Right atrium auricular region (tissue), 2 donors: ENCODE results near the gene IFT122. TPM values are rescaled to one million over a fixed set of nuclear protein-coding genes. Genes with fewer than 3 reads are reported as not detected.

Source experiments
- DNase-seq: peaks from one replicate; pipeline ENCODE4 v3.0.0-alpha.2; 2019; ENCODE audit warnings: low spot score
- H3K27ac ChIP-seq, 2 donors: fragments of 200-600 bp; sonication (generic); 1 replicate in 1 of 2; 2 replicates in 1 of 2; pipeline ENCODE4 v1.5.1; 2016 to 2019
- H3K27me3 ChIP-seq, 2 donors: fragments of 200-600 bp; sonication (generic); one replicate each; pipeline versions ENCODE4 v1.5.1 to v1.6.0; 2017 to 2019
- H3K36me3 ChIP-seq: fragments of 200-600 bp; sonication (generic); one replicate; pipeline ENCODE4 v1.5.1; 2016
- H3K4me1 ChIP-seq, 2 donors: fragments of 200-600 bp; sonication (generic); one replicate each; pipeline versions ENCODE4 v1.5.1 to v1.6.0; 2017 to 2019
- H3K4me3 ChIP-seq, 2 donors: fragments of 200-600 bp; sonication (generic); 1 replicate in 1 of 2; 2 replicates in 1 of 2; pipeline ENCODE4 v1.5.1; 2017 to 2019; ENCODE audit warnings: mild to moderate bottlenecking in 1 of 2, moderate library complexity in 1 of 2
- H3K9me3 ChIP-seq, 2 donors: fragments of 200-600 bp; sonication (generic); one replicate each; pipeline ENCODE4 v1.5.1; 2019
- total RNA-seq, 2 donors: library from RNA; depleted of rRNA; stranded (reverse); fragments of >200 nt; gene quantifications; one replicate each; pipeline ENCODE4 v1.1.0, GENCODE V29; 2016
- TF ChIP-seq, protein P1 (sequence below), 2 donors: fragments of 200-600 bp; sonication (generic); IDR thresholded peaks; one replicate each; pipeline ENCODE4 v1.5.1; 2019; ENCODE audit warnings: antibody characterized with exemption in 2 of 2

Gene IFT122
- total RNA-seq, 2 donors from 2014 or later, result 18.5 to 36.9 TPM

DNA sequence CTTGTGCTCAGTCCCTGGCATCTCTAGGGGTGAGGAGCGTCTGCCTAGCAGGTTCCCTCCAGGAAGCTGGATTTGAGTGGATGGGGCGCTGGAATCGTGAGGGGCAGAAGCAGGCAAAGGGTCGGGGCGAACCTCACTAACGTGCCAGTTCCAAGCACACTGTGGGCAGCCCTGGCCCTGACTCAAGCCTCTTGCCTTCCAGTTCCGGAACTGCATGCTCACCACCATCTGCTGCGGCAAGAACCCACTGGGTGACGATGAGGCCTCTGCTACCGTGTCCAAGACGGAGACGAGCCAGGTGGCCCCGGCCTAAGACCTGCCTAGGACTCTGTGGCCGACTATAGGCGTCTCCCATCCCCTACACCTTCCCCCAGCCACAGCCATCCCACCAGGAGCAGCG lies 93.4 kb downstream of the IFT122 start:
- DNase-seq, result no peak
- Histone ChIP-seq H3K36me3 (no peaks in the 10 kb centered on the region), H3K9me3 (no peaks in the 10 kb centered on the region), H3K27ac (no peak overlapping the region), H3K27me3 (no peaks in the 10 kb centered on the region), H3K4me3 (no peak overlapping the region), H3K4me1 (peaks cover 0 to 6% of the 10 kb centered on the region in 2 donors)
- TF ChIP-seq, protein P1, sequence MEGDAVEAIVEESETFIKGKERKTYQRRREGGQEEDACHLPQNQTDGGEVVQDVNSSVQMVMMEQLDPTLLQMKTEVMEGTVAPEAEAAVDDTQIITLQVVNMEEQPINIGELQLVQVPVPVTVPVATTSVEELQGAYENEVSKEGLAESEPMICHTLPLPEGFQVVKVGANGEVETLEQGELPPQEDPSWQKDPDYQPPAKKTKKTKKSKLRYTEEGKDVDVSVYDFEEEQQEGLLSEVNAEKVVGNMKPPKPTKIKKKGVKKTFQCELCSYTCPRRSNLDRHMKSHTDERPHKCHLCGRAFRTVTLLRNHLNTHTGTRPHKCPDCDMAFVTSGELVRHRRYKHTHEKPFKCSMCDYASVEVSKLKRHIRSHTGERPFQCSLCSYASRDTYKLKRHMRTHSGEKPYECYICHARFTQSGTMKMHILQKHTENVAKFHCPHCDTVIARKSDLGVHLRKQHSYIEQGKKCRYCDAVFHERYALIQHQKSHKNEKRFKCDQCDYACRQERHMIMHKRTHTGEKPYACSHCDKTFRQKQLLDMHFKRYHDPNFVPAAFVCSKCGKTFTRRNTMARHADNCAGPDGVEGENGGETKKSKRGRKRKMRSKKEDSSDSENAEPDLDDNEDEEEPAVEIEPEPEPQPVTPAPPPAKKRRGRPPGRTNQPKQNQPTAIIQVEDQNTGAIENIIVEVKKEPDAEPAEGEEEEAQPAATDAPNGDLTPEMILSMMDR (IDR thresholded peaks at IDR 0.05), result no peak

DNA sequence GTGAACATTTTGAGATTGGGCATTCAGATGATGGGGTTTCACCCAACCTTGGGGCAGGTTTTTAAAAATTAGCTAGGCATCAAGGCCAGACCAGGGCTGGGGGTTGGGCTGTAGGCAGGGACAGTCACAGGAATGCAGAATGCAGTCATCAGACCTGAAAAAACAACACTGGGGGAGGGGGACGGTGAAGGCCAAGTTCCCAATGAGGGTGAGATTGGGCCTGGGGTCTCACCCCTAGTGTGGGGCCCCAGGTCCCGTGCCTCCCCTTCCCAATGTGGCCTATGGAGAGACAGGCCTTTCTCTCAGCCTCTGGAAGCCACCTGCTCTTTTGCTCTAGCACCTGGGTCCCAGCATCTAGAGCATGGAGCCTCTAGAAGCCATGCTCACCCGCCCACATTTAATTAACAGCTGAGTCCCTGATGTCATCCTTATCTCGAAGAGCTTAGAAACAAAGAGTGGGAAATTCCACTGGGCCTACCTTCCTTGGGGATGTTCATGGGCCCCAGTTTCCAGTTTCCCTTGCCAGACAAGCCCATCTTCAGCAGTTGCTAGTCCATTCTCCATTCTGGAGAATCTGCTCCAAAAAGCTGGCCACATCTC lies 94.5 kb downstream of the IFT122 start:
- no peak overlapping the region for H3K4me3 ChIP-seq
- DNase-seq, result no peak
- H3K27me3 ChIP-seq, result no peaks in the 10 kb centered on the region
- H3K36me3 ChIP-seq, result no peaks in the 10 kb centered on the region
- TF ChIP-seq, protein P1 (IDR thresholded peaks at IDR 0.05), result no peak
- H3K9me3 ChIP-seq, result no peaks in the 10 kb centered on the region
- peaks cover 0 to 6% of the 10 kb centered on the region in 2 donors for H3K4me1 ChIP-seq
- H3K27ac ChIP-seq, result no peak overlapping the region

DNA sequence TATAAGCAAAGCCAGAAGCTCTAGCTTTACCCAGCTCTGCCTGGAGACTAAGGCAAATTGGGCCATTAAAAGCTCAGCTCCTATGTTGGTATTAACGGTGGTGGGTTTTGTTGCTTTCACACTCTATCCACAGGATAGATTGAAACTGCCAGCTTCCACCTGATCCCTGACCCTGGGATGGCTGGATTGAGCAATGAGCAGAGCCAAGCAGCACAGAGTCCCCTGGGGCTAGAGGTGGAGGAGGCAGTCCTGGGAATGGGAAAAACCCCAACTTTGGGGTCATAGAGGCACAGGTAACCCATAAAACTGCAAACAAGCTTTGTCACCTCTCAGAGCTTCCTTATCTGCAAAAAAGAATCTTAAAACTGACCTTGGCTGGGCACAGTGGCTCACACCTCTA lies 95.1 kb downstream of the IFT122 start:
- Histone ChIP-seq H3K27ac (no peak overlapping the region), H3K4me3 (no peak overlapping the region), H3K9me3 (no peaks in the 10 kb centered on the region), H3K36me3 (no peaks in the 10 kb centered on the region), H3K27me3 (no peaks in the 10 kb centered on the region), H3K4me1 (peaks cover 0 to under 1% of the 10 kb centered on the region in 2 donors)
- TF ChIP-seq, protein P1 (IDR thresholded peaks at IDR 0.05), result no peak
- no peak for DNase-seq

DNA sequence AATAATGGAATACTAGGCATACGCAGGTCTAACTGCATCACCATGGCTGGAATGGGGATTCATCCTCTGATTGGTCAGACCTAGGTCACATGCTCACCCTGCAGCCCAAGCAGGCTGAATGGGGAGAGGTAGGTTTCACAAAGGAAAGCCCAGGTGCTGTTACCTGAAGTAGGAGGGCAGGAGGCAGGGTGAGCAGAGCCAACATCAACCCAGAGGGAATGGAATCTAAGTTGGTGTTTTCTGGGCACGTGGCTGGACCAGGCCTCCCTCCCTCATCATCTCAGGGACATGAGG lies 96.3 kb downstream of the IFT122 start:
- Histone ChIP-seq H3K27me3 (no peaks in the 10 kb centered on the region), H3K4me3 (no peak overlapping the region), H3K4me1 (no peaks in the 10 kb centered on the region), H3K36me3 (no peaks in the 10 kb centered on the region), H3K27ac (no peak overlapping the region), H3K9me3 (no peaks in the 10 kb centered on the region)
- DNase-seq, result no peak
- TF ChIP-seq, protein P1 (IDR thresholded peaks at IDR 0.05), result no peak

DNA sequence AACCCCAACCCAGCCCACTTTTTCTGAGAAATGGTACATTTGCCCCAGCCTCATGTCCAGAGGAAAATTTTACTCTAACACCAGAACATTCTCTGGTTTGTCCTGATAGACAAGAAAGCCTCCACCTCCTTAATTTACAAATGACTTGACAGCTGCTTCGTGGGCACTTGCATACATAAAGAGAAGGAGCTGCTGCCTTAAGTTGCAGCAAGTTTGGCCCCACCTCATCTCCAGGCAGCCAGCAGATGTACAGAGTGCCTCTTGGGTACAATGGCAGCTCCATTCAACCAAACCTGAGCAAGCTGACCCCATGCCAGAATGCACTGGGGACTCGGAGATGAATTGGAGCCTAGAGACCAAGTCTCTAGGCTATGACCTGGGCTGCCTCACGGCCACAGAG lies 96.8 kb downstream of the IFT122 start:
- DNase-seq, result no peak
- Histone ChIP-seq H3K4me3 (no peak overlapping the region), H3K36me3 (no peaks in the 10 kb centered on the region), H3K27ac (no peak overlapping the region), H3K4me1 (no peaks in the 10 kb centered on the region), H3K9me3 (no peaks in the 10 kb centered on the region), H3K27me3 (no peaks in the 10 kb centered on the region)
- TF ChIP-seq, protein P1 (IDR thresholded peaks at IDR 0.05), result no peak

DNA sequence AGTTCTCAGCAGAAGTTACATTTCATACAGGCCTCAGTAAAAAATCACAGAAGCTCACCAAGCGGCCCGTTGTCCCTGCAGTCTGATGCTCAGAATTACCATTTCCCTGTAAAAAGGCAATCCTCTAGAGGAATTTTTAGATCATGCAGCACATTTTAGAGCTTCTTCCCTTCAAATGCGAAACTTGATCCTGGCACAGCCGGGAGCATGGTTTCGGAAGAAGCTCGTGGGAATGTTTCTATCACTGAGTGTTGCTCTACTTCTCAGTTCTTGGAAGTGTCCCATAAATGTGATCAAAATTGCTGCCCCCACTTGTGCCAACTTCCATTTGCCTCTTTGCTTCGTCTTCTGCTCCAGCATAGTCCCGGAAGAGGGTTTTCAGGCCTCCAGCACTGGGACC lies 99.2 kb downstream of the IFT122 start:
- no peaks in the 10 kb centered on the region for H3K27me3 ChIP-seq
- H3K4me1 ChIP-seq, result no peaks in the 10 kb centered on the region
- no peak overlapping the region for H3K4me3 ChIP-seq
- H3K9me3 ChIP-seq, result no peaks in the 10 kb centered on the region
- H3K27ac ChIP-seq, result no peak overlapping the region
- no peaks in the 10 kb centered on the region for H3K36me3 ChIP-seq
- TF ChIP-seq, protein P1 (IDR thresholded peaks at IDR 0.05), result no peak
- no peak for DNase-seq
